GM21423 (cell line): ENCODE measurements around the gene PDE2A.

Source experiments
- ATAC-seq: cut with Tn5 transposase; IDR thresholded peaks from one replicate; pipeline ENCODE4 v1.9.1; 2021; ENCODE audit warnings: mild to moderate bottlenecking, moderate library complexity; ENCODE audit not compliant: unreplicated experiment

Gene PDE2A

GRCh38 chr11:72705442-72706365 is 31.5 kb upstream of the PDE2A start:
- no peak for ATAC-seq

GRCh38 chr11:72704783-72705265 is 30.6 kb upstream of the PDE2A start:
- ATAC-seq: no peak

DNA sequence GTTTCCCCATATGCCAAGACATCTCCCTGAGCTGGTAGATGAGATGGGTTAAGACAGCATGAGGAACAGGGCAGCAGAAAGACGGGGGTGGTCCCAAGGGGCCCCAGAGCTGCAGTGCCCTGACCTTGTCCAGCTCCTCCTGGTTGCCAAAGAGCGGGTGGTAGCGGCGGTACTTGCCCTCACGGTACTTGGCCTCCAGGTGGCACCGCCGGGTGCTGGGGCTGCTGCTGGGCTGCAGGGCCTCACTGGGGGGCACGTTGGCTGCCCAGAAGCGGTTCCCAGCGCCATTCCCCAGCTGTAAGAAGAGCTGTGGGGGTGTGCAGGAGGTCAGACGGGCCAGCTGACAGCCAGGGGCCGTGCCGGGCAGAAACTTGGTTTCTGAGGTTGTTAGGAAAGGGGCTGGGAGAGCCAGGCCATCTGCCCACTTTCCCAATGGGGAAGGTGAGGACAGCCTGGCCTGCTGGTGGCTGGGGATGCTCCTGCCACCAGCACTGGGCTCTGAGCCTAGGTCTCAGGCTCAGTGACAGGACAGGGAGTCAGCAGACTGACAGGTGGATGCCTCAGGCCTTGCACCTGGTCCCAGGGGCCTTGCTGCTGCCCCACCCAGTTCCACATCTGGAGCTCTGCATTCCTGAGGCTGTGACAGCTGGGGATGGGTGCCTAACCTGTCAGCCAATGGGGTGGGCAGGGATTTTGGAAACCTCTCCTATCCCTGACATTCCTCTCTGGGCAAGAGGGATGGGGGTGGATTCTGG is 30.0 kb upstream of the PDE2A start:
- no peak for ATAC-seq

DNA sequence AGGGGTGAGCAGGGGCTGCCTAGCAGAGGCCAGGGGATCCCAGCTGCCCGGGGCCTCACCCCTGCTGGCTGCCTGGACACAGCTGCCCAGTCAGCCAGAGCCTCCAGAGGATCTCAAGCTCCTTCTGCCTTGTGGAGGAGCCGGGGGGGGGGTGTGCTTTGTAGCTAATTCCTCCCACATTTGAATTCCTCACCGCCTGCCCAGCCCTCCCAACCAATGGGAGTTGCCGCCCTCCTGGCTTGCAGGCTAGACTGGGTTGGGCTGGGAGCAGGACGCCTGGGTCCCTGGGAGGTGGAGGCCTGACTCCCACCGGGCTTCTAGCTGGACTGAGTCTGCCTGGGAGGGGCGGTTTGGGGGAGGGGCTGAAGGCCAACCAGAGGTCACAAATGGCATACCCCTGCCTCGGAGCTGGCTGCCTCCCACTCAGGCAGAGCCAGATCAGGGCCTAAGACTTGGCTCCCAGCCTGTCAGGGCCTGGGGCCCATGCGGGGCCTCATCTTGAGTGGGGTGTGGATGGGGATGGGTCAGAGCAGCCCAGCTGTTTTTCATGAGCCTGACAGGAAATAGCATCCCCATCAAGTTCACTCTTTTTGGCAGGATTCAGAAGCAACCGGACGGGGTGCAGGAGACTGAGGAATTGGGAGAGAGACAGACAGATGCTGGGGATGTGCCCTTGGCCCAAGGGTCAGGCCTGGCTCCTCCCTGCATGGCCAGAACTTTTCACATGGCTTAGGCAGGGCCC is 29.2 kb upstream of the PDE2A start:
- no peak for ATAC-seq

- no peak for ATAC-seq
Observed at GRCh38 chr11:72702577-72703241, 28.5 kb upstream of the PDE2A start.

DNA sequence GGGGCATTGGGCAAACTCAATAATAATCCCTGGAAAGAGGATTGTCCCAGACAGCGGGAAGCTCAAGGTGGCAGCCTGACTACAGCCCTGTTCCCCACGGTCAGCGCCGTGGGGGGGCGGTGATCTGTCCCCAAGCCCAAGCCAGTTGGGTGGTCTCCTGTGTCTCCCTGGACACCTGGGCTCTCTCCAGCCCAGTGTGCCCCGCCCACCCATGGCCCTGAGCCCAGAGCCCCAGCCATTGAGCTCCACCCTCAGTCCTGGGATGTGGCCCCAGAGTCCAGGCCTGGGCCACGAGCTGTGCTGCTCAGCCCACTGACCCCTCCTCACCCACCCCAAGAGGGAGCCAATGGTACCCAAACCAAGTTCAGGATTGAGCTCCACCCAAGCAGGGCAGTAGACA is 27.9 kb upstream of the PDE2A start:
- no peak for ATAC-seq

DNA sequence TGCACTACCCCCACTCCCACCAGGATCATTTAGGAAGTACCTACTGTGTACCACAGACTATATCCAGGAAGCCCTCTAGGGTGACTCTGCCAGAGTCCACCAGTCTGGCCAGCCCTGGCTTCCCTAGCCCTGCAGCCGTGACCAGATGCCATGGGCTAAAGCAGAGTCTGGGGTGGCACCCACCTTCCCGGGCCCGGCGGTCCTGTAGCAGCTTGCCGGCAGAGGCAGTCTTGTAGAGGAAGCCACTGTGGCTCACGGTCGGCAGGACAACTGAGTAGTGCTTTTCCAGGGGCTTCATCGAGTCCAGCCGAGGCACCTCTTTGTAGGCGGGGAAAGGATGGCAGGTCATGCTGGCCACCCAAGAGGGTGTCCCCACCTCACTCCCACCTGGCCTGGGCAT is 27.2 kb upstream of the PDE2A start:
- ATAC-seq: no peak

GRCh38 chr11:72700146-72700545 is 25.9 kb upstream of the PDE2A start:
- no peak for ATAC-seq

GRCh38 chr11:72697814-72698213 is 23.6 kb upstream of the PDE2A start:
- ATAC-seq: no peak

DNA sequence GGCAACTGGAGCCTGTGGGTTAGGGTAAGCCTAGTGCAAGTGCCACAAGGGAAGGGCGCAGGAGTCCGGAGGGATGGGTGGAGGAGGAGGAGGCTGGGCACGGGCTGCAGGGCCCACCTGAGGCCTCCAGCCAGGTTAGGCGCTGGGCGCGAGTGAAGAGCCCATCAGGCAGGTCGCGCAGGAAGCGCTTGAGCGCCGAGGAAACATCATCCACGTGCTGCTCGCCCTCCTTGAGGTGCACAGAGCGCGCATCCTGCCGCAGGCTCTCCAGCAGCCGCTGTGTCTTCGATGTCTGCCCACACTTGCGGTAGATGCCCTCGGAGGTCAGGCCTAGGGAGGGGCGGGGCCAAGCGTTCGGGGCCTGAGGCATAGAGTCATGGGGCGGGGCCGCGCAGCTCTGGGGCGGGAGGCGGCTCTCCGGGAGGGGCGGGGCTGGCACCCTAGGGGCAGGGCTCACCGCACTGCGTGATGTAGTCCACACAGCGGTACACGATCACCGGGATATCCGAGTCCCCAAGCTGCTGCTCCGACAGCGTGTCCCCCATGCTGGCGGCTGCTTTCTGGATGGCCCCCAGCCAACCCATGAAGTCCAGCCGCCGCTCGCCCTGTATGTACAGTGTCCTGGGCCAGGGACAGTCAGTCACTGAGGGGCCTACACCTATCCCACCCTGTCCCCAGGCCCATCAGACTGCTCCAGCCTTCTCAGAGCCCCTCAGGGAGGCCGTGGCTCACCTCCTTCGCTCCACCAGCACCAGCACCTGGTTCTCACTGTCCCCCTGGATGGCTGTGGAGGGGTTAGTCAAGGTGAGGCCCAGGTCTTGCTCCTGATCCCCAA is 22.9 kb upstream of the PDE2A start:
- no peak for ATAC-seq

DNA sequence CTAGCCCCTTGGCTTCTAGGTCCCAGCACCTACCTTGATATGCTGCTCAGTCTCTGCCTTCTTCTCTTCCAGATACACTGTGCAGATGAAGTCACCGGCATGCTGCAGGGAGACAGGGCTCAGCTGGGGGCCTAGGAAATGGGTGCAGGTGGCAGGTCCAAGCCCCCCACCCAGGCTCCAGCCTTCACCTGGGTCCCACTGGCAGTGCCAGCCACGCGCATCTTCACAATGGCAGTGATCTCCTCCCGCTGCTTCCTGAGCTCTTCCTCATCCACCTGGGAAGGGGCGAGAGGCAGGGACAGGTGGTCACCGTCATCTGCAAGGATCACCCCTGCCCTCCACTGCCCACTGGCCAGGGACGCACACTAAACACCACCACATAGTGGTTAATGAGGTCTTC is 21.1 kb upstream of the PDE2A start:
- ATAC-seq: no peak

- ATAC-seq: no peak
Observed at GRCh38 chr11:72693271-72693968, 19.2 kb upstream of the PDE2A start.

- ATAC-seq: no peak
Observed at GRCh38 chr11:72692498-72693237, 18.4 kb upstream of the PDE2A start.

GRCh38 chr11:72690166-72690565 is 15.9 kb upstream of the PDE2A start:
- ATAC-seq: no peak

GRCh38 chr11:72688929-72689328 is 14.7 kb upstream of the PDE2A start:
- no peak for ATAC-seq

- ATAC-seq: no peak
Observed at GRCh38 chr11:72688486-72688885, 14.3 kb upstream of the PDE2A start.

DNA sequence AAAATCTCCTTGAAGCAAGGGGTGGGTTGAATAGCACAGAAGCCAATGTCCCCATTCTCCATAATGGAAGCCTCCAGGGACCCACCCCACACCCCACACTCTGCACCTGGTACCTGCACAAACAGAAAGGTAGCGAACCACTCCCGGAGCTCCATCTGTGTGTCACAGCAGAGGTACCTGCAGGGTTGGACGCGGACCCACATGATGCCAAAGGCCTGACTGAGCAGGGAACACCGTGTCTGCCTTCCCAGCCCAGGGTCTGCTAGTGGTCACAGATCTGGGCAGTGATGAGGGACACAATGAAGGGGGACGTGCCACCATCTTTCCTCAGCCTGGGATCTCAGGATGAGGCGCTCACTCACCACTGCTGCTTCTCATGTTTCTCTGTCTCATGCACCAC is 13.1 kb upstream of the PDE2A start:
- ATAC-seq: no peak

GRCh38 chr11:72686639-72687220 is 12.5 kb upstream of the PDE2A start:
- no peak for ATAC-seq
